Measurements from ENCODE around the gene FARP1.

DNA sequence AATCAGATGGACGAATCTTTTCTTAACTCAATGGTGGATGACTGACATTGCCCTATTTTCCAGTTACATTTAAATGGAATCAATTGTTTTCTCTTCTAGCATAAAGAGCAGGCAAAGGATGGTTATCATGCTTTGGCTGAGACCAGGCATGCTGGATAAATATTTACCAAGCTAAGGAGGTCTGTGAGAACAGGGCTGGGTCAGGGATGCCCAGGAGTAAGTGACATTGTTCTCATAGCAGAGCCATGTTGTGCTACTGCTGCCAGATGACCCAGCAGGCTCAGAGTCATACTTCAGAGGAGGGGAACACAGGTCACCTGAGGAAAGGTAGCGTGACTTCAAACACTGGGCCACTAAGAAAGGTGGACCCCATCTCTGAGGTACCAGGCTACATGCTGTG lies 150.2 kb downstream of the FARP1 start:
- TF ChIP-seq, protein P1, sequence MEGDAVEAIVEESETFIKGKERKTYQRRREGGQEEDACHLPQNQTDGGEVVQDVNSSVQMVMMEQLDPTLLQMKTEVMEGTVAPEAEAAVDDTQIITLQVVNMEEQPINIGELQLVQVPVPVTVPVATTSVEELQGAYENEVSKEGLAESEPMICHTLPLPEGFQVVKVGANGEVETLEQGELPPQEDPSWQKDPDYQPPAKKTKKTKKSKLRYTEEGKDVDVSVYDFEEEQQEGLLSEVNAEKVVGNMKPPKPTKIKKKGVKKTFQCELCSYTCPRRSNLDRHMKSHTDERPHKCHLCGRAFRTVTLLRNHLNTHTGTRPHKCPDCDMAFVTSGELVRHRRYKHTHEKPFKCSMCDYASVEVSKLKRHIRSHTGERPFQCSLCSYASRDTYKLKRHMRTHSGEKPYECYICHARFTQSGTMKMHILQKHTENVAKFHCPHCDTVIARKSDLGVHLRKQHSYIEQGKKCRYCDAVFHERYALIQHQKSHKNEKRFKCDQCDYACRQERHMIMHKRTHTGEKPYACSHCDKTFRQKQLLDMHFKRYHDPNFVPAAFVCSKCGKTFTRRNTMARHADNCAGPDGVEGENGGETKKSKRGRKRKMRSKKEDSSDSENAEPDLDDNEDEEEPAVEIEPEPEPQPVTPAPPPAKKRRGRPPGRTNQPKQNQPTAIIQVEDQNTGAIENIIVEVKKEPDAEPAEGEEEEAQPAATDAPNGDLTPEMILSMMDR (IDR thresholded peaks at IDR 0.05; ENCODE audit: insufficient read depth, low read length, poor library complexity, severe bottlenecking), result no peak
- TF ChIP-seq EZH2phosphoT487 (conservative IDR thresholded peaks at IDR 0.05; ENCODE audit: low read length), result no peak

Measured in SU-DHL-6 (cell line).